ENCODE results near the gene MAD1L1.
A peak's percentile ranks its signal among the peaks of the same experiment; 100 is the strongest.

The MAD1L1 gene

DNA sequence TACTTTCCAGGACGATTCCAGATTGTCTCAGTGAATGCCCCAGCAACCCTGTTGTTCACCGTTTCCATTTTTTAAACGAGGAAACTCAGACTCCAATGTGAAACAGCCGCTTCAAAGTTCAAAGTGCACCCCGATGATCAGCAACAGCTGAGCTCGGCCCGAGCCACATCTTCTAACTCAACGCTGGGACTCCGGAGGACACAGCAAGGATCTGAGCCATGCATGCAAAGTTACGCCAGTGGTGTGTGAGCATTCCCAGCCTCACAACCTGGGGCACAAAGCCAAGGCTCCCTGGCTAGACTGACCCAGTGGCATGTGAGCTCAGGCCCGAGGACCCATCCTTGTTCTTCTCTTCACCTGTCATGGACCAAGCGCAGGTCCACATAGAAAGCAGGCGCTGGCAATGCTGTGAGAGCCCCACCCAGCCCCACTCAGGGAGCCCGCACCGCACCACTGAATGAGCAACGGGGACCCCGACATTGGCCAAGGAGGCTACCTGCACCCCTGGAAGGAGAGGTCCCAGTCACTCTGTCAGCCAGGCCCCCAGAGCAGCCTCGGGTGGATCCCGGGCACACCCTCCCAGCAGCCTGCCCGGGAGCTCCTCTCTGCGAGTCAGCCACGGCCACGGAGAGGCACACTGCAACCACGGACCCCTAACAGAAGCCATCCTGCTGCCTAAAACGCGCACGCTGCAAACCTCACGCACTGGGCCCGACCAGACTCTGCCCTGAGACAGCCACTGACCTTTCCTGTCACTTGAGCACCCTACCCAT is 82.9 kb downstream of the MAD1L1 start:
- TF ChIP-seq, protein P1, sequence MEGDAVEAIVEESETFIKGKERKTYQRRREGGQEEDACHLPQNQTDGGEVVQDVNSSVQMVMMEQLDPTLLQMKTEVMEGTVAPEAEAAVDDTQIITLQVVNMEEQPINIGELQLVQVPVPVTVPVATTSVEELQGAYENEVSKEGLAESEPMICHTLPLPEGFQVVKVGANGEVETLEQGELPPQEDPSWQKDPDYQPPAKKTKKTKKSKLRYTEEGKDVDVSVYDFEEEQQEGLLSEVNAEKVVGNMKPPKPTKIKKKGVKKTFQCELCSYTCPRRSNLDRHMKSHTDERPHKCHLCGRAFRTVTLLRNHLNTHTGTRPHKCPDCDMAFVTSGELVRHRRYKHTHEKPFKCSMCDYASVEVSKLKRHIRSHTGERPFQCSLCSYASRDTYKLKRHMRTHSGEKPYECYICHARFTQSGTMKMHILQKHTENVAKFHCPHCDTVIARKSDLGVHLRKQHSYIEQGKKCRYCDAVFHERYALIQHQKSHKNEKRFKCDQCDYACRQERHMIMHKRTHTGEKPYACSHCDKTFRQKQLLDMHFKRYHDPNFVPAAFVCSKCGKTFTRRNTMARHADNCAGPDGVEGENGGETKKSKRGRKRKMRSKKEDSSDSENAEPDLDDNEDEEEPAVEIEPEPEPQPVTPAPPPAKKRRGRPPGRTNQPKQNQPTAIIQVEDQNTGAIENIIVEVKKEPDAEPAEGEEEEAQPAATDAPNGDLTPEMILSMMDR (conservative IDR thresholded peaks at IDR 0.05; ENCODE audit: low read depth) = no peak
- DNase-seq (ENCODE audit: low spot score) = no peak
- CTCF ChIA-PET = no interaction called here
- POLR2A ChIA-PET (ENCODE audit: low non-redundant PET) = no interaction called here
- H3K27ac ChIP-seq = 0 out of 2 replicates have a peak overlapping the region, but pooled peaks have one; percentile 0

DNA sequence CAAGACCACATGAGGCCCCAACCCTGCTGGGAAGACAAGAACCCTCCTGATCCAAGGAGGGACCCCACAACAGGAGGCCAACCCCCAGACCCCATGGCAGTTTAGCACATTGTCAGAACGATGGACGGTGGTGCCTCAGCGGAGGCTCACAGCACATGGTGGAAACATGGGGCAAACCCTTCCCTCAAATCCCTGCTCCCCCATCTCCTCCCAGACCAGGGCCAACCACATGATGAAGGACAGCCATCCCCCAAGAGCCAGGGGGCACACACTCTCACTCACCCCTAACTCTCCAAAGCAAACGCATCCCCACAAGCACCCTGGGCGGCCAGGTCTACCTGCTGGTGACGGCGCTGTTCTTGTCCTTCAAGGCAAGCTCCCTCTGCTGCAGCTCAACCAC is 83.9 kb downstream of the MAD1L1 start:
- POLR2A ChIA-PET (ENCODE audit: low non-redundant PET) = no interaction called here
- no peak overlapping the region for H3K27ac ChIP-seq
- TF ChIP-seq, protein P1 (conservative IDR thresholded peaks at IDR 0.05; ENCODE audit: low read depth) = no peak
- CTCF ChIA-PET = interaction anchor here (0.6 to 1.2 kb wide), 2 partner anchors 11 to 336 kb away, joined by 3 to 10 read pairs; no protein-coding TSS in a partner anchor
- no peak for DNase-seq (ENCODE audit: low spot score)

DNA sequence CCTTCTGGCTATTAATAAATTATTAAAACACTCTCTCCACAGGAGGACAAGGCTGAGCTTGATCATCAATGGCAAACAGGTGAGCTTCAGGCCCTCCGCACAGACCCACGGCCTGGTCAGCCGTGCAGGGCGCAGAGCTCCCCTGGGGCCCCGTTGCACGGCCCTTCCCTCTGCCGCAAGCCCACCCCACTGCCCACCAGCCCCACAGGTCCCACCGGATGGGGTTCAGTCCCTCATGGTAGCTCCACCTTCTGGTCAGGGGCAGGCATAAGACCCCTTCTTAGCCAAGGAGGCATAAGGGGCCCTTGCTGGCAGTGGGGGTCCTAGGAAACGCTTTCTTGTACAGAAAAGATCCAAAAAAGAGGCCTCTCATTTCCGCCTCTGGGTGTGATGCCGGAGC is 84.6 kb downstream of the MAD1L1 start:
- TF ChIP-seq, protein P1 (conservative IDR thresholded peaks at IDR 0.05; ENCODE audit: low read depth) = no peak
- no peak overlapping the region for H3K27ac ChIP-seq
- ChIA-PET POLR2A (ENCODE audit: low non-redundant PET) (no interaction called here), CTCF (interaction anchor here (0.7 to 1.2 kb wide), 2 partner anchors 12 kb away, joined by 4 to 10 read pairs; no protein-coding TSS in a partner anchor)
- no peak for DNase-seq (ENCODE audit: low spot score)

DNA sequence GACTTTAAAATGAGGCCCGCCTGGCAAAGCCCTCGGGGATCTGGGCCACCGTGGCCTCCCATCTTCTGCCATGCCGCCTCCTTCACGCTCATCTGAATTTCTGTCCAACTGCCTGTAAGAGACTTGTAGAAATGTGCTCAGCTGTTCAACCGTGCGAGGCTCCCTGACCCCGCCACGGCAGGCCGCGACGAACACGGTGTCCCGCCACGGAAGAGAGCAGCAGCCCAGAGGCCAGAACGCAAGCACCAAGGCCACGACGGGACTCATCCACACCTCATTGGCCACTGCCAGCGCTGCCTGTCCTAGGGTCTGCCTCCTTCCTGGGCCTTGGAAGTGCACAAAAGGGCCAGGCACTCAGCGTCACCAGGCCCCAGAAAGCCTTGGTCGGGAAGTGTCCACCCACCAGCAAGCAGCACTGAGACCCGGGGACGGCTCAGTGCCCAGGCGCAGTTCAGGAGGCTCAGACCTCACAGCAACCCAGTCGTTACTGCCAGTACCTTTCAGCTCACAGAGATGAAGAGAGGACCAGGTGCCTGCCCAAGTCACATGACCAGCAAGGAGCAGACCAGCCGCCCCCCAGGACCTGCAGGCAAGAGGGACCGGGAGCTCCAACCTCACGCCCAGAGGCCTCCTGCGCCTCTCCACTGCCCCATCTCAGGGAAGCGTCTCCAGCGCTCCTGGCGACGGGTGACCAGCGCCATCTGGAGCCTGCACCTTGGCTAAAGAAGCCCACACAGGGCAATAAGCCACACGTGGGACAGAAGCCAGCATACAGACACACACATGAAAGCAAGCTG is 85.9 kb downstream of the MAD1L1 start:
- DNase-seq (ENCODE audit: low spot score) = no peak
- H3K27ac ChIP-seq = no peak overlapping the region
- TF ChIP-seq, protein P1 (conservative IDR thresholded peaks at IDR 0.05; ENCODE audit: low read depth) = no peak
- CTCF ChIA-PET = interaction anchor here (0.5 to 0.6 kb wide), 2 partner anchors 495 to 970 kb away, joined by 3 to 7 read pairs; no protein-coding TSS in a partner anchor
- POLR2A ChIA-PET (ENCODE audit: low non-redundant PET) = no interaction called here

DNA sequence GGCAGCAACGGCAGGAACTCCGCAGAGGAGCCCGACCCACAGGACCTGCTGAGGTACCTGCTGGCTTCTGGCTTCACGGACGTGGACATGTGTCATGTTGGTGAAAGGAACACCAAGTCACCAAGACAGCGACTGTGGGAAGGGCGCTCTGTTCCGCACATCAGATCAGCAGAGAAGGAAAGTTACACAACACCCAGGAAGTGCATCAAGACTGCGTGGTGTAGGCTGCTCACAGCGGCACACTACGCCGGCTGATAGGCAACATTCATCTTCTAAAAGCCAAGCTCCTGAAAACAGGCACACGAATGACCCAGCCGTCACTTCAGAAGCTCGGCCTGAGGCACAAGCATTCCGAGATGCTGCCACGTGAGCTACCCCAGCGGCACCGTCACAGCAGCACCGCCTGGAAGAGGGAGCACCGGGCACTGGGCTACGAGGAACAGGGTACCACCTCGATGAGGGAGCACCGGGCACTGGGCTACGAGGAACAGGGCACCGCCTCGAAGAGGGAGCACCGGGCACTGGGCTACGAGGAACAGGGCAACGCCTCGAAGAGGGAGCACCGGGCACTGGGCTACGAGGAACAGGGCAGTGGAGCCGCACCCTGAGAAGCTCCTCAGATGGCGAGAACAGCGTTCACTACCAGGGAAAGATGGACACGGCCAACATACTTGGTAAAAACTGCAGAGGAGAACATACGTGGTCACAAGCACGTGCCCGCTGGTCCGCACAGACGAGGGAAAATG is 86.7 kb downstream of the MAD1L1 start:
- TF ChIP-seq, protein P1 (conservative IDR thresholded peaks at IDR 0.05; ENCODE audit: low read depth) = no peak
- DNase-seq (ENCODE audit: low spot score) = no peak
- H3K27ac ChIP-seq = no peak overlapping the region
- CTCF ChIA-PET = no interaction called here
- POLR2A ChIA-PET (ENCODE audit: low non-redundant PET) = interaction anchor here (0.5 kb wide), 1 partner anchor 101 kb away, joined by 7 read pairs; no protein-coding TSS in a partner anchor

DNA sequence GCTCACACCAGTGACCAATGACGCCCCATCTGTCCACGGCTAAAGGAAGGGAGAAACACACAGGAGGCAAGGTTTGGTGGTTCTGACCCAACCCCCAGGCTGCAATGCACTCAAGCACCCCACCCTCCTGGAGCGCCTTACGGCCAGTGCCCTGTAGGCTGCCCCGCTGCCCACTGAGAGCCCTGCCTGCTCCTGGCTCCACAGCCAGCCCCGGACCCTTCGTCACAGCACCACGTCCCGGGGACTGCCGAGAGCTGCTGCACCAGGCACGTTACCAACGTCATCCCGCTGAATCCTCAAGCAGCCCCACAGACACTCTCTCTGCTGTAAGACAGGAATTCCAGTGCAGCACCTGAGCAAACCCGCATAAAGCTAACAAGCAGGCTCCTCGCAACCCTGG is 87.8 kb downstream of the MAD1L1 start:
- CTCF ChIA-PET = no interaction called here
- POLR2A ChIA-PET (ENCODE audit: low non-redundant PET) = no interaction called here
- no peak overlapping the region for H3K27ac ChIP-seq
- TF ChIP-seq, protein P1 (conservative IDR thresholded peaks at IDR 0.05; ENCODE audit: low read depth) = no peak
- DNase-seq (ENCODE audit: low spot score) = no peak

All from RWPE1 (cell line).